Measurements from ENCODE around the gene NCL.
"Not testable (repeated sequence)": the region's sequence is repeated elsewhere in the genome, so short reads cannot be mapped to it uniquely, and the experiment has no call there.

Gene NCL

DNA sequence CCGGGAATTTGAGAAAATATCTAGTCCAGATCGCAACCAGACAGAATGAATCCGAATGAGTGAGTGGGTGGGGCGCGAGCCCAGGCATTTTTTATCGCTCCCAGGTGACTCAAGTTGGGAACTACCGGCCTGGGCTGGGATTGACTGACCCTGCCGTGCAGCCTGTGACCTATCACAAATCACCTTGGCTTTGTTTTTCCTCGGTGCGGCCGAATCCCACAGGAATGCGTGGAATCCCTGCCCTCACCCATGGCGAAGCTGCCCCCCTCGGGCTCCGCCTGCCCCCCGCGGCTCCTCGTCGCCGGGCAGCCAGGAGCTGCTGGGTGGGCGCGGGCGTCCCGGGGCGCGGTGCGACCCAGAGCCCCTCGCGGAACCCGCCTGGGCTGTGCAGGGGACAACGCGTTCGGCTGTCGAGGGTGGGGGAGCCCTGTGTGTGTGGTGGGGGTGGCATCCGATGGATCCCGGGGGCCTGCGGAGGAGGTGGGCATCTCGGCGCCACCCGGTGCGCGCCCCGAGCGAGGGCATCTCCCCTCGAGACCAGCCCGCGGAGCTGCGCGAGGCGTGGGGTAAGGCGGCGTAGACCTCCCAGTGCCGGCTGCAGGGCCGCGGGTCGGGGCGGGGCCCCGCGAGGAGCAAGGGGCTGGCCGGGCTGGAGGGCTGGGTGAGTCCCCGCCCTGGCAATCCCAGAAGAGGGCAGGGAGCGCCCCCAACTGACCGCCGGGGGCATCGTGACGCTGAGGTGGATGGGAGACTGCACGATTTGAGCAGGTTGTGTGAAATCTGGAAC, 52.3 kb downstream of the NCL start:
- peak; percentile 84 for TF ChIP-seq CTCF (IDR thresholded peaks at IDR 0.05; ENCODE audit: insufficient read depth, missing control alignments)
- DNase-seq (ENCODE audit: insufficient read length, low spot score) (peak; percentile 41), FAIRE-seq (no peak)

DNA sequence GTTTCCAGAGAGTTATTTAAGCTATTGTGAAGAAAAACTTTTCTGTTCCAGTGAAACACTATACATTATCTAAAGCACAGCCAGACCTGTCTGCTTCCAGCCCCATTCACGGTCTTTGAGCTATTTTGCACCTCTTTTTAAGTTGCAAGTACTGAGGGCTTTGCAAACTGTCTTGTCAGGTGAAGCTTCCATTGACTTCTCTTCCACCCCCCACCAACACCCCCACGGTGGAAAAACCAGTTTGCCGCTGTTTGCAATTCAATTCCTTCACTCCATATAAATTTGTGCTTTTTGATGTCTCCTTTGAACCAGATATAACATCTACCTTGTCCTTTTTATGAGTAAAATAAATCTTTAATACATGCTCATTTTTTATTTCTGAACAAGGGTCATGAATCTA, 53.0 kb downstream of the NCL start:
- DNase-seq (ENCODE audit: insufficient read length, low spot score) = no peak
- FAIRE-seq = no peak
- no peak for TF ChIP-seq CTCF (IDR thresholded peaks at IDR 0.05; ENCODE audit: insufficient read depth, missing control alignments)

GRCh38 chr2:231410293-231411004, 53.8 kb downstream of the NCL start:
- DNase-seq (ENCODE audit: insufficient read length, low spot score) = no peak
- no peak for FAIRE-seq
- no peak for TF ChIP-seq CTCF (IDR thresholded peaks at IDR 0.05; ENCODE audit: insufficient read depth, missing control alignments)

- DNase-seq (ENCODE audit: insufficient read length, low spot score) (no peak), FAIRE-seq (no peak)
- TF ChIP-seq CTCF (IDR thresholded peaks at IDR 0.05; ENCODE audit: insufficient read depth, missing control alignments) = no peak
These were observed 54.5 kb downstream of the NCL start for GRCh38 chr2:231409776-231410175.

- not testable (repeated sequence) for FAIRE-seq; DNase-seq (ENCODE audit: insufficient read length, low spot score)
These were observed 56.0 kb downstream of the NCL start for GRCh38 chr2:231408304-231408703.

- not testable (repeated sequence) for DNase-seq (ENCODE audit: insufficient read length, low spot score); FAIRE-seq
These were observed 56.6 kb downstream of the NCL start for GRCh38 chr2:231407686-231408085.

DNA sequence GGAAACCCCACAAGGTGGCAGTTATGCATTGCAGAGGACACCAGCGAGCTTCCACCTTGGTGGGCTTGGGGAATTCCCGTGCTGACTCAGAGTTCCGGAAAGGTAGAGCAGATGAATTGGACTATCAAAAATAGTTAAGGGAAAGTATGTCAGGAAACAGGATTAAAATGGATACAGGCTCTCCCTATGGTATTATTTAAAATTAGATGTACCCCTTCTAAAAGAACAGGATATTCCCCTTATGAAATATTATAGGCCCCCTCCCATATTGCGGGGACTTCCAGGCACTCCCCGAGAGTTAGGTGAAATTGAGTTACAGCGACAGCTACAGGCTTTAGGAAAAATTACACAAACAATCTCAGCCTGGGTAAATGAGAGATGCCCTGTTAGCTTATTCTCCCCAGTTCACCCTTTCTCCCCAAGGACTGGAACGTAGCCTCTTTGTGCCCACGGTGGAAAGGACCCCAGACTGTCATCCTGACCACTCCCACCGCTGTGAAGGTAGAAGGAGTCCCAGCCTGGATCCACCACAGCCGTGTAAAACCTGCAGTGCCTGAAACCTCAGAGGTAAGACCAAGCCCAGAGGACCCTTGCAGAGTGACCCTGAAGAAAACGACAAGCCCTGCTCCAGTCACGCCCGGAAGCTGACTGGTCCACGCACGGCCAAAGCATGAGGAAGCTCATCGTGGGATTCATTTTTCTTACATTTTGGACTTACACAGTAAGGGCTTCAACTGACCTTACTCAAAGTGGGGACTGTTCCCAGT, 58.5 kb downstream of the NCL start:
- TF ChIP-seq CTCF (IDR thresholded peaks at IDR 0.05; ENCODE audit: insufficient read depth, missing control alignments) = peak; percentile 25
- not testable (repeated sequence) for DNase-seq (ENCODE audit: insufficient read length, low spot score); FAIRE-seq

- FAIRE-seq; DNase-seq (ENCODE audit: insufficient read length, low spot score): not testable (repeated sequence)
These were observed 60.1 kb downstream of the NCL start for GRCh38 chr2:231404183-231404578.
